ENCODE measurements around the gene TNRC6B. TPM values are rescaled to one million over a fixed set of nuclear protein-coding genes. Genes with fewer than 3 reads are reported as not detected.
"Not testable (repeated sequence)": the region's sequence is repeated elsewhere in the genome, so short reads cannot be mapped to it uniquely, and the experiment has no call there.

Gene TNRC6B
- total RNA-seq, 1 experiment from 2014 or later, result 10.5 TPM

- no peak for DNase-seq (ENCODE audit: extremely low read depth, low read depth)
Observed at GRCh38 chr22:40271440-40271839, 93.7 kb downstream of the TNRC6B start.

DNA sequence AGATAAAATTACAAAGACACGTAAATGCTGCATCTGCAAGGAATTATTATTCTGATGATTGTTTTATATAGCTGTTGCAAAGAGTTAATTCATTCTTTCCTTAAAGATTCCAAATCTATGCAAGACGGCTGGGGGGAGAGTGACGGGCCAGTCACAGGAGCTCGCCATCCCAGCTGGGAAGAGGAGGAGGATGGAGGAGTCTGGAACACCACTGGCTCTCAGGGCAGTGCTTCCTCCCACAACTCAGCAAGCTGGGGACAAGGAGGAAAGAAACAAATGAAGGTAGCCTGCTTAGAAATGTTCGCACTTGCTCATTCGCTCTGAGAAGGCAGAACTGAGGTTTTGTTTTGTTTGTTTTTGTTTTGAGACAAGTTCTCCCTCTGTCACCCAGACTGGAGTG lies 95.6 kb downstream of the TNRC6B start:
- DNase-seq (ENCODE audit: extremely low read depth, low read depth), result no peak

DNA sequence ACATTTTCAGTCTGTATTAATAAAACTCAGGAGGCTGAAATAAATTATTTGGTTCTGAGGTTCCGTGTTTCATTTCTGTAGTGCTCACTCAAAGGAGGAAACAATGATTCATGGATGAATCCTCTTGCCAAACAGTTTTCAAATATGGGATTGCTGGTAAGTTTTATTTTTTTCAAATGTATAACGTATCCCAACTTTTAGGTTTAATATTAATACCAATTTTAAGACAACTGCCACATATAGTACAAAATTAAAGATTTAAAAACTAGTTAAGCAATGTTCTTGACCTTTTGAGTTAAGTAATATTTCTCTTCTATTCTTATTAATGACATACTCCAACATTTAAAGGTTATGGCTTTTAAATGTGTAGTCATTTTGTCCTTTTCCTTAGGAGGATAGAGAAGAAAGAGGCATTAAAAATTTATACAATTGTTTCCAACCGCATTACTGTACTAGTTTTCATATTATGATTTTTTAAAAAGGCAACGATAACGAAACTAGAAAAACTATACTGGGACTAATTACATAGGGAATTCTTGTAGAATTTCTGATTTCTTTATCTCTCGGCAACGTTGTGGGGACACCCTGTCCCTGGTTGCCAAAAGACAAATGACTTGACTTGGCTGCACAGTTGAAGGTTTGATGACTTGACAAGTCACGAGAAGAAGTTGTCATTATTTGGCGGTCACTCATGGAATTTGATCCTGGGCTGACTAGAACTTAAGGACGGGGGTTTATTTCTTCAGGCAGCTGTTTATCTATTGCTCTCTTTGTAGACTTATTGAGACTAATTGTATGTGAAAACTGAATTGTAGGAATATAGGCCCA lies 99.5 kb downstream of the TNRC6B start:
- no peak for DNase-seq (ENCODE audit: extremely low read depth, low read depth)

GRCh38 chr22:40279017-40279416 lies 101.3 kb downstream of the TNRC6B start:
- DNase-seq (ENCODE audit: extremely low read depth, low read depth), result no peak

DNA sequence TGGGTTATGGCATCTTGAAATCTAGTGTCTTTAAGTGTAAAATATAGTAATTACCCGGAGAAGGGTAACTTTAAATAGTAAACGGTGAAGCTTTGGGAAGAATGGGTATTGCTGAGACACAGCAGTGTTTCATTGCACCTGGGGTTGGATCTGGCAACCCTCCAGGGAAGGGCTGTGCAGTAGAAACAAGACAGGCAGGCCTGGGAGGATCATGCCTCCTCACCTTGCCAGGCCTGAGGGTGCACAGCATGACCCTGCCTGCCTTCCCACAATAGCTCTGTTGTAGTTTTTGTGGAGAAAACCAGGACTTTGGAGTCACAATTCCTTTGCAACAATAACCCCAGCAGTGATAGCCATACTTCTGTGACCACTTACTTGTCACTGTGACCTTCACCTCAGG lies 104.0 kb downstream of the TNRC6B start:
- DNase-seq (ENCODE audit: extremely low read depth, low read depth), result no peak

GRCh38 chr22:40285513-40285912 lies 107.8 kb downstream of the TNRC6B start:
- no peak for DNase-seq (ENCODE audit: extremely low read depth, low read depth)

DNA sequence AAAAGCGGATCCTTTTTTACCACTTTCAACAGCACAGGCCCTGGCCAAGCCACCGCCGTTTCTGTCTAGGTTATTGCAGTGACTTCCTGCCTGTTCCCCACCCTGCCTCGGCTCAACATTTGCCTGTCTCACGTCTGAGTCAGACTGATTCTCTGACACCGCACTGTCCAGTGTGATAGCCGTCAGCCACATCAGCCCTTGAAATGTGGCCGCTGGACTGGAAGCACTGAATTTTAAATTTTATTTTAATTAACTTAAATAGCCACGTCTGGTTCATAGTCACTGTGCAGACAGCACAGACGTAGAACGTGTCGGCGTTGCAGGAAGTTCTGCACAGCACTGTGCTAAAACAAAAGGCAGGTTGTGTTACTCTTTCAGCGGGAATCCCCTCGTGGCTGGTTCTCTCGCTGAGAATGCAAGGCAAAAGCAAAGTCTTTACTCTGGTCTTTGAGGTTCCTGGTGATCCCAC lies 112.3 kb downstream of the TNRC6B start:
- no peak for DNase-seq (ENCODE audit: extremely low read depth, low read depth)

DNA sequence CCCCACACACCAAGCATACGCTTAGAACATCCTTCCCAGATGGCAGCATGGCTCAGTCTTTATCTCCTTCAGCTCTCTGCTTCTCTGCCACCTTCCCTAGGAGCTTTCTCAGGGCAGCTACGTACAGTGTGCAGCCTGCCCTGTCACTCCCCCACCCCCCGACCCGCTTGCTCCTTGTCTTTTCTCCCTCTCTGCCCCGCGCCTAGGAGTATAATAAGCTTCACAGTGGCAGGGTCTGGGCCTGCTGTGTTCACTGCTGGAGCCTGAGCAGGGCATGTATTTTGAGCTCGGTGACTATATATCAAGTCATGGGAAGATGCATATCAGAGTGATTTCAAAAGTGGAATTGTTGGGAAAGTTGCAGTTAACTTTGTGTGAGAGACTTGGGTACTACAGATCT lies 112.8 kb downstream of the TNRC6B start:
- no peak for DNase-seq (ENCODE audit: extremely low read depth, low read depth)

- no peak for DNase-seq (ENCODE audit: extremely low read depth, low read depth)
Observed at GRCh38 chr22:40294696-40295095, 117.0 kb downstream of the TNRC6B start.

GRCh38 chr22:40300316-40300715 lies 122.6 kb downstream of the TNRC6B start:
- no peak for DNase-seq (ENCODE audit: extremely low read depth, low read depth)

DNA sequence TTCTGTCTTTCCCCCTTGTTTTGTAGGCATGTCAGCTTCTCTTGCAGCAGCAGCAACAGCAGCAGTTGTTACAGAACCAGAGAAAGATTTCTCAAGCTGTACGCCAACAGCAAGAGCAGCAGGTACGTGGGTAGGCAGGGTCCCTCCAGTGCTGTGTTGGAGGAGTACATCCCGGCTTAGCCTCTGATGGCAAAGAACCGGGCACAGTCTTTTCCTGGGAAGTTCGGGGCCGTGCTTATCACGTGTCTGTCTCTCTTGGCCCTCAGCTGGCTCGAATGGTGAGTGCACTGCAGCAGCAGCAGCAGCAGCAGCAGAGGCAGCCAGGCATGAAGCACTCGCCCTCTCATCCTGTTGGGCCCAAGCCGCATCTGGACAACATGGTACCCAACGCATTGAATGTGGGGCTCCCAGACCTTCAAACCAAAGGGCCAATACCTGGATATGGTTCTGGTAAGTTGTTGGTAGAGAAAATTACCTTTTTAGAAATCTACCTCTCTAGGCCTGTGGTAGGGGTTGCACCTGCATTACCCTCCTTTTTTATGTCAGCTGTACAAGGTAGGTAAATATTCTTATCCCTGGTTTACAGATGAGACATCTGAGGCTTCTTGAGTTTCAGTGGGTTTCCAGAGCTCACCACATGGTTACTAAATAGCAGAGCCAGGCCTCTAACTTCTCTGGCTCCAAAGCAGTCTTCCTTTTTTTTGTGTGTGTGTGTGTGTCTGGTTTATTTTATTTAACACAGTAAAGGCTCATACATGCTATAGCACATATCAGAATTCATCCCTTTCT lies 123.4 kb downstream of the TNRC6B start:
- no peak for DNase-seq (ENCODE audit: extremely low read depth, low read depth)

DNA sequence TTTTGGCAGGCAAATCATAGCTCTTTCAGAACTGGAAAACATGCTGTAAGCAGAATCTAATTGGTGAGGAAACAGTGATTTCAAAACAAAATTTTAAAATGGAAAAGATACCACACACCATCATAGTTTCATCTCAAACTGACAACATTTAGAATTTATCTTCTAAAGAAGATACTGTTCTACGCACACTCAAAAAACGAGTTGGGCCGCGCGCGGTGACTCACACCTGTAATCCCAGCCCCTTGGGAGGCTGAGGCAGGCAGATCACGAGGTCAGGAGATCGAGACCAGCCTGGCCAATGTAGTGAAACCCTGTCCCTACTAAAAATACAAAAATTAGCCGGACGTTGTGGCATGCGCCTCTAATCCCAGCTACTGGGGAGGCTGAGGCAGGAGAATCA lies 124.4 kb downstream of the TNRC6B start:
- no peak for DNase-seq (ENCODE audit: extremely low read depth, low read depth)

DNA sequence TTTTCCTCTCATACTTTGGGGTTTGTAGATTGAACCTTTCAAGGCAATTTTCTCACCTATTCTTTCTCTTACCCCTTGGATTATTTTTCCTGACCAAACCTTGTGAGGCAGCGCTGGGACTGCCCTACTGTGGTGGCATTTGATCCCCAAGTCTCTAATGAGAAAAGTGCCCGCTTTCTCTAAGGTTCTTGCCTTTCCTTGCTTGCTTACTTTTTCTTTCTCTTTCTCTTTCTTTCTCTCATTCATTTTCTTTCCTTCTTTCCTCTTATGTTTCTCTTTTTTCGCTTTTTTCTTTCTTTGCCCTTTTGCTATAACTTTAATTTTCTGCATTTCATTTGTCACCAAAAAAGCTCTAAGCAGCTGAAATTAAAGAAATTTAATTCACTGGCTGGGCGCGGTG lies 127.9 kb downstream of the TNRC6B start:
- no peak for DNase-seq (ENCODE audit: extremely low read depth, low read depth)

DNA sequence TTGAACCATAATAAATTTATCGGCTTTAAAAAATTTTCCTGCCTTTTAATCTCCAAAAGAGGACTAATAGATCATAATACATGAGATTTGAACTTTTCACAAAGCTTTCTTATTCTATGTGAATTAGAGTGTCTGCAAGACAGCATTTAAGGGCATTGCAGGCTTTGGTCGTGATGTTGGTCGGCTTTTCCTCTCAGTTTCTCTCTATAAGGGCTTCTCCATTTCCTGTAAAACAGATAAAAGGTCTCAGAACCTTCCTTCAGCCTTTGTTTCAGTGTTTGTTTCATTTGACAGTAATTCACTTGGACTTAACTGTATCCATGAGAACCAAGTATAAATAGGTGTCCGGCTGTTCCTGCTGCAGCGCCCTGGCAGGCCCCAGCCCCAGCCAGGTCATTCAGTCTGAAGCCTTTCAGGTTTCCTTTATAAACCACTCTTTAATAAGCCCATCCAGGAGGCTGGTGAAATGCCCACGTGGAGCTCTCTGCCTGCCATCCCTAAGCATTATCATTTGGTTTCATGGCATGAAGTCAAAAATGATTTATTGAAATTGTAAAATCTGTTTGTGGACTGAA lies 131.4 kb downstream of the TNRC6B start:
- DNase-seq (ENCODE audit: extremely low read depth, low read depth), result no peak

GRCh38 chr22:40309631-40310030 lies 131.9 kb downstream of the TNRC6B start:
- no peak for DNase-seq (ENCODE audit: extremely low read depth, low read depth)

DNA sequence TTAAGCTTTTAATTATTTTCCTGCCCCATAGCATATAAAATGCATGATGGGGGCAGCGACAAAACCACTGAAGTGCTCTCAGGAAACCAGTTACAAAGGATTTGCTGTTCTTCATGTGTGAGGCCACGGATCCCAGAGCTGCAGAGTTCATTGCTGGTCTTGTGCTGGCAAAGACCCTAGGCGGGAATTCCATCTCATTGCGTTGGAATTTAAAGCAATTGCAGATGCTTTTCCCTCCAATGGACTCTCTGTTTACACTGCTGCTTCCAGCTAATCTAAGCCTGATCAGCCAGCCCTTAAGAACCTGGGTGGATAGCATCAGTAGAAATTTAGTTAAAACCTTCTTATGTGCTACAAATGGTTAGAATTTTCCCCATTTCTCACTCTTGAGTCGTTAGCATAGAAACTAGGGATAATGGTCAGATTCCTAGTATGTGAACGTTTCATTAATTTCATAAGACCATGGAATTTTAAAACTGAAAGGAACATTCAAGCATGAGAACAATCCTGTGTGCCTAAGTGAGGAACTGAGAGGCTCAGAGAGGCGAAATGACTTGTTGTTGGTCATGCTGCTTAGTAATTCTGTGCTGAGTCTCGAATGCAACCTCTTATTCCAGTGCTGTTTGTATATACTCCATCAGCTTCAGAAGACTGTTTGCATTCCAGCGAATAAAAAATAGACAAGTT lies 132.5 kb downstream of the TNRC6B start:
- DNase-seq (ENCODE audit: extremely low read depth, low read depth), result no peak

GRCh38 chr22:40310768-40311120 lies 133.0 kb downstream of the TNRC6B start:
- DNase-seq (ENCODE audit: extremely low read depth, low read depth), result no peak

- DNase-seq (ENCODE audit: extremely low read depth, low read depth), result not testable (repeated sequence)
Observed at GRCh38 chr22:40311646-40312045, 133.9 kb downstream of the TNRC6B start.

DNA sequence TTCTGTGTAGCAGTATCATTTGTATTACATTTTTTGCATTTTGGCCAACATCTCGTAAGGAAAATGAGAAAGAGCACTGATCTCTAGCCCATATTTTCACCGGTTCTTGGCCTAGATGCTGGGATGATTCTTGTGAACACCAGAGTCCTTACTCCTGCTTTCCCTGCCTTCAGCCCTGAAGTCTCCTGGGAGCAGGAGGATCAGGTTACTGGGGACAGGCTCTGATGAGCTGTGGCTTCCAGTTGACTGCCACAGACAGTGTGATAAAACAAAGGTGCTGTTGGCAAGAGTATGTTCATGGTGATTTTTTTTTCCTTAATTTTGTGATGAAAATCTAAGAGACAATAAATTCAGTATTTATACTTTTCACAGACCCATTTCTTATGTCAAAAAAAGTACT lies 134.3 kb downstream of the TNRC6B start:
- no peak for DNase-seq (ENCODE audit: extremely low read depth, low read depth)

DNA sequence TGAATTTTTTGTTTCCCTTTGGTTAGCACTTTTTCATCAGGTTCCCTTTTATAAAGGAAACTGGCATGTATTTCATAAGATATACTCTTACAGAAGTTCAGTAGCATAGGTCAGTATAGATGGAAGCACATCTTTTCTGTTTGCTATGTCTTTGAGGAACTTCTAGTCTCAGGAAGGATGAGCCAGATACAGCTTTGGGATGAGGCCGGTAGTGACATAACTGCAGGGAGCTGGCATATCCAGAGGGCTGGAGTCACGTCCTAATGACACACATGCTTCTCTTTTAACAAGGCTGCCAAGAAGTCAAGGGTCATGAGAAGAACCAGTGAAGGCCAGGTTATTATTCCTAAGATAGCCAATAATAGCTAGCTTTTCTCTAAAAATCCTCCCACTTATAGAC lies 135.3 kb downstream of the TNRC6B start:
- DNase-seq (ENCODE audit: extremely low read depth, low read depth), result no peak

DNA sequence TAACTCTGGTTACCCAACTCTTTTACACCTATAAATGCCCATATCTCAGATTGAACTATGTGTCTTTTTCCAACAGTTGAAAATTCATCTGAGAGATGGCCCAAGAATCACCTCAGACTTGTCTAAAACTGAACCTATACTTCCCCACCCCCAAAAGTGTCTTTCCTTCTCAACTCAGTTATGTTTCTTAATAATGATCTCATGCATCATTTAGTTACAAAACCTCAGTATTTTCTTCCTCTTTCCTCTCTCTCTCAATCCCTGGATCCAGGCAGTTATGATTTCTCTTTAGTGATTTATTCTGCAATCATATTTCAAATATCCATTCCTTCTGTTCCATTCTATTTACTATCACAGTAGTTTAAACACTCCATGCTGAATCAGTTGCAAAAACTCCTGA lies 136.3 kb downstream of the TNRC6B start:
- DNase-seq (ENCODE audit: extremely low read depth, low read depth), result no peak
